ENCODE data around the gene PTGER1. TPM values are rescaled to one million over a fixed set of nuclear protein-coding genes. Genes with fewer than 3 reads are reported as not detected.
A peak's percentile ranks its signal among the peaks of the same experiment; 100 is the strongest.

PTGER1 gene
- total and polyA plus RNA-seq, 2 of the 13 experiments (the other 11 are each of a cell fraction or from before 2014, with no cell fraction given), result 0.13 TPM; not detected in 1

DNA sequence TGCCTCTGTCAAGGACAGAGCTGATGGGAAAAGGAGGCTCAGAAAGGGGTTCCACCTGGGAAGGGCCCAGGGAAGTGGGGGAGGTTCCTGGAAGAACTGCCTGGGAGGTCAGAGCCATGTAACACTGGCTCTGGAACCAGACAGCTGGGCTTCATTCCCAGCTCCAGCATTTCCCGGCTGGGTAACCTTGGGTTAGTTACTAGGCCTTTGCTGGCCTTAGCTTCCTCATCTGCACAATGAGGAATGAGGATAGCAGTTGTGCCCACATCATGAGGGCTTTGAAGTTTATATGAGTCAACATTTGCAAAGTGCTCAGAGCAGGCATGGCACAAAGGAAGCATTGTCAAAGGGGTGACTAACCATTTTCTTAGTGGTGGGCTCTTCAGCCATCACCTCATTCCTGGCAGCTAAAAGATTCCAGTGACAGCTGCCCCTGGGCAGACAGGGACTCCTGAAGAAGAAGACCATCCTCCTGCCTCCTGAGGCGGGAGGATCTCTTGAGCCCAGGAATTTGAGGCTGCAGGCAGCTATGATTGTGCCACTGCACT is 44.8 kb upstream of the PTGER1 start (continued):
- TF ChIP-seq TBX3 (IDR thresholded peaks at IDR 0.05; ENCODE audit: borderline replicate concordance) (peak; percentile 25; the same call in 1 of the 2 replicates), ZNF776 (CRISPR knock-in tag; IDR thresholded peaks at IDR 0.05) (no peak), MED1 (CRISPR knock-in tag; IDR thresholded peaks at IDR 0.05) (peak; percentile 87), ZFP82 (CRISPR knock-in tag; IDR thresholded peaks at IDR 0.05; ENCODE audit: borderline replicate concordance) (no peak), ZNF792 (CRISPR knock-in tag; IDR thresholded peaks at IDR 0.05) (peak; percentile 100), ZKSCAN8 (CRISPR knock-in tag; IDR thresholded peaks at IDR 0.05; ENCODE audit: borderline replicate concordance) (peak; percentile 46; the same call in 1 of the 2 replicates), SOX6 (IDR thresholded peaks at IDR 0.05) (no peak), SOX6 (CRISPR knock-in tag; IDR thresholded peaks at IDR 0.05) (peak; percentile 81; the same call in 1 of the 2 replicates), THAP11 (CRISPR knock-in tag; IDR thresholded peaks at IDR 0.05) (peak; percentile 77), ZNF331 (CRISPR knock-in tag; IDR thresholded peaks at IDR 0.05) (peak; percentile 75; the same call in 1 of the 2 replicates), JUN (CRISPR knock-in tag; IDR thresholded peaks at IDR 0.05) (no peak), ZNF607 (CRISPR knock-in tag; IDR thresholded peaks at IDR 0.05; ENCODE audit: borderline replicate concordance) (0 out of 2 replicates have a peak, but pooled peaks have one; percentile 21), HDAC1 (CRISPR knock-in tag; IDR thresholded peaks at IDR 0.05) (peak; percentile 88), KMT2B (CRISPR knock-in tag; IDR thresholded peaks at IDR 0.05) (0 out of 2 replicates have a peak, but pooled peaks have one; percentile 27), ATF7-NPFF (CRISPR knock-in tag; IDR thresholded peaks at IDR 0.05; ENCODE audit: low read depth) (no peak), REST (IDR thresholded peaks at IDR 0.05; ENCODE audit: borderline replicate concordance in 1 of 2, low read depth in 1 of 2, low read length in 2 of 2) (0 out of 4 replicates have a peak, but pooled peaks of 1 of the 2 experiments have one; percentile 21), YEATS2 (CRISPR knock-in tag; IDR thresholded peaks at IDR 0.05; ENCODE audit: borderline replicate concordance) (peak; percentile 63; the same call in 1 of the 2 replicates), ZSCAN29 (CRISPR knock-in tag; conservative IDR thresholded peaks at IDR 0.05) (no peak)
- TF ChIP-seq, protein P1, sequence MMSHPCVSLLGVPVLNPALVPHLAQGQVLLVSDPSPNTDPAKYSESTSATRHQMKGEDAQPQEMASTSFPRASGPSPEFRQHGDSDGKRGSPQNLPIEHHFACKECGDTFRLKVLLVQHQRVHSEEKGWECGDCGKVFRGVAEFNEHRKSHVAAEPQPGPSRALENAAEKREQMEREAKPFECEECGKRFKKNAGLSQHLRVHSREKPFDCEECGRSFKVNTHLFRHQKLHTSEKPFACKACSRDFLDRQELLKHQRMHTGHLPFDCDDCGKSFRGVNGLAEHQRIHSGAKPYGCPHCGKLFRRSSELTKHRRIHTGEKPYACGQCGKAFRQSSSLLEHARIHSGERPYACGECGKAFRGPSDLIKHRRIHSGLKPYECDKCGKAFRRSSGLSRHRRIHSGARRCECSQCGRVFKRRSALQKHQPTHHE (CRISPR knock-in tag; IDR thresholded peaks at IDR 0.05; ENCODE audit: borderline replicate concordance), result no peak
- TF ChIP-seq, protein P2, sequence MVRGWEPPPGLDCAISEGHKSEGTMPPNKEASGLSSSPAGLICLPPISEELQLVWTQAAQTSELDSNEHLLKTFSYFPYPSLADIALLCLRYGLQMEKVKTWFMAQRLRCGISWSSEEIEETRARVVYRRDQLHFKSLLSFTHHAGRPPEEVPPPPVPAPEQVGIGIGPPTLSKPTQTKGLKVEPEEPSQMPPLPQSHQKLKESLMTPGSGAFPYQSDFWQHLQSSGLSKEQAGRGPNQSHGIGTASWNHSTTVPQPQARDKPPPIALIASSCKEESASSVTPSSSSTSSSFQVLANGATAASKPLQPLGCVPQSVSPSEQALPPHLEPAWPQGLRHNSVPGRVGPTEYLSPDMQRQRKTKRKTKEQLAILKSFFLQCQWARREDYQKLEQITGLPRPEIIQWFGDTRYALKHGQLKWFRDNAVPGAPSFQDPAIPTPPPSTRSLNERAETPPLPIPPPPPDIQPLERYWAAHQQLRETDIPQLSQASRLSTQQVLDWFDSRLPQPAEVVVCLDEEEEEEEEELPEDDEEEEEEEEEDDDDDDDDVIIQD (CRISPR knock-in tag; IDR thresholded peaks at IDR 0.05; ENCODE audit: low read depth), result peak; percentile 52
- TF ChIP-seq, protein P3, sequence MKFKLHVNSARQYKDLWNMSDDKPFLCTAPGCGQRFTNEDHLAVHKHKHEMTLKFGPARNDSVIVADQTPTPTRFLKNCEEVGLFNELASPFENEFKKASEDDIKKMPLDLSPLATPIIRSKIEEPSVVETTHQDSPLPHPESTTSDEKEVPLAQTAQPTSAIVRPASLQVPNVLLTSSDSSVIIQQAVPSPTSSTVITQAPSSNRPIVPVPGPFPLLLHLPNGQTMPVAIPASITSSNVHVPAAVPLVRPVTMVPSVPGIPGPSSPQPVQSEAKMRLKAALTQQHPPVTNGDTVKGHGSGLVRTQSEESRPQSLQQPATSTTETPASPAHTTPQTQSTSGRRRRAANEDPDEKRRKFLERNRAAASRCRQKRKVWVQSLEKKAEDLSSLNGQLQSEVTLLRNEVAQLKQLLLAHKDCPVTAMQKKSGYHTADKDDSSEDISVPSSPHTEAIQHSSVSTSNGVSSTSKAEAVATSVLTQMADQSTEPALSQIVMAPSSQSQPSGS (CRISPR knock-in tag; IDR thresholded peaks at IDR 0.05), result peak; percentile 78; the same call in 1 of the 2 replicates
